GM12878 (cell line): Measurements from ENCODE around the gene CCDC71.

Source experiments
- BCL11A ChIP-seq: IDR thresholded peaks from 2 replicates; pipeline ENCODE4 v1.6.1; 2011; ENCODE audit warnings: low read depth, low read length
- EP300 ChIP-seq, 2 experiments: fragments of 150-350 bp in 1 of 2; IDR thresholded peaks; 2 replicates each; pipeline ENCODE4 v1.6.1; 2011 to 2012; ENCODE audit warnings: low read depth in 2 of 2, low read length in 2 of 2, borderline replicate concordance in 1 of 2, improper control_type of control experiment in 1 of 2, inconsistent platforms in 1 of 2; ENCODE audit not compliant: control insufficient read depth in 1 of 2
- GABPA ChIP-seq: IDR thresholded peaks from 2 replicates; pipeline ENCODE4 v1.6.1; 2014; ENCODE audit warnings: antibody characterized with exemption, low read depth, mild to moderate bottlenecking, inconsistent platforms
- NBN ChIP-seq: fragments of 450-650 bp; IDR thresholded peaks from 2 replicates; pipeline ENCODE4 v1.6.1; 2016
- NFIC ChIP-seq: IDR thresholded peaks from 2 replicates; pipeline ENCODE4 v1.6.1; 2012; ENCODE audit warnings: low read depth, mild to moderate bottlenecking, inconsistent platforms, low read length, moderate library complexity
- NFYB ChIP-seq: IDR thresholded peaks from 2 replicates; pipeline ENCODE4 v1.6.1; 2011; ENCODE audit warnings: low read depth, mild to moderate bottlenecking, low read length, improper control_type of control experiment, moderate library complexity; ENCODE audit not compliant: insufficient read depth
- NRF1 ChIP-seq: conservative IDR thresholded peaks from 2 replicates; pipeline ENCODE4 v1.6.1; 2011; ENCODE audit warnings: mild to moderate bottlenecking, low read depth, low read length, improper control_type of control experiment
- POLR2A ChIP-seq: IDR thresholded peaks from 2 replicates; pipeline ENCODE4 v1.6.1; 2011; ENCODE audit warnings: low read depth, mild to moderate bottlenecking, low read length
- RUNX3 ChIP-seq: IDR thresholded peaks from 2 replicates; pipeline ENCODE4 v1.6.1; 2012; ENCODE audit warnings: low read length, inconsistent platforms
- TF ChIP-seq, protein P1 (sequence below), 3 experiments: IDR thresholded peaks in 2 of 3; conservative IDR thresholded peaks in 1 of 3; 2 replicates each; pipeline ENCODE4 v1.5.1; 2011; ENCODE audit warnings: low read depth in 3 of 3, low read length in 3 of 3, mild to moderate bottlenecking in 3 of 3, control low read depth in 2 of 3, moderate library complexity in 2 of 3, inconsistent platforms in 1 of 3, mixed read lengths in 1 of 3; ENCODE audit not compliant: control insufficient read depth in 2 of 3, insufficient read depth in 1 of 3; ENCODE audit errors: extremely low read depth in 1 of 3
- TF ChIP-seq, protein P2 (sequence below): fragments of 450-650 bp; formaldehyde crosslinking; IDR thresholded peaks from 2 replicates; pipeline ENCODE4 v1.5.0; 2022; ENCODE audit warnings: mild to moderate bottlenecking, missing genetic modification characterization
- TF ChIP-seq, protein P3 (sequence below): fragments of 450-650 bp; IDR thresholded peaks from 2 replicates; pipeline ENCODE4 v1.6.1; 2017; ENCODE audit warnings: antibody characterized with exemption, mild to moderate bottlenecking, moderate library complexity
- TF ChIP-seq, protein P4 (sequence below): fragments of 450-650 bp; formaldehyde crosslinking; IDR thresholded peaks from 2 replicates; pipeline ENCODE4 v1.4.0; 2022; ENCODE audit warnings: mild to moderate bottlenecking, moderate library complexity
- TF ChIP-seq, protein P5 (sequence below): IDR thresholded peaks from 2 replicates; pipeline ENCODE4 v1.6.1; 2011; ENCODE audit warnings: borderline replicate concordance, low read depth, mild to moderate bottlenecking, moderate library complexity, mixed read lengths, low read length; ENCODE audit not compliant: insufficient read depth; ENCODE audit errors: extremely low read length

DNA sequence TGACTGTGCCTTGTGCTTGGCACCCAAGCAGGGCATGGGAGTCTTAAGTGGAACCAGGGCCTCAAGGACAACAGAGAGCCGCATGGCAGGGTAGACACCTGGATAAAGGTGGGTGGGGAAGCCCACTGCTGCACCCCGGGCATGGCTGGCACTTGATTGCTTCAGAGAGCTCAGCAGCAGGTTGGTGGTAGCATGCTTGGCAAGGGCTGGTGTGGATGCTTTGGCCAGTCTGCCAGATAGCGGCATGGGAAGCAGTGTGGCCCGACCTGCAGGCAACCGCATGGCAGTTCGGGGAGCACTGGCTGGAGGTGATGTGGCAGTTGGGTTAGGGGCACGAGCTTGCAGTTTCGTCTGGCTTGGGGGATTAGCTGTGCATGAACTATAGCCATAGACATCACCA, 2.5 kb downstream of the CCDC71 start:
- TF ChIP-seq NFYB (no peak), NFIC (no peak), POLR2A (no peak), NBN (no peak), GABPA (no peak), NRF1 (no peak), RUNX3 (no peak), BCL11A (no peak), EP300 (IDR thresholded peaks at IDR 0.05; ENCODE audit: borderline replicate concordance in 1 of 2, control insufficient read depth in 1 of 2, low read depth in 2 of 2, low read length in 2 of 2) (no peak)
- TF ChIP-seq, protein P1, sequence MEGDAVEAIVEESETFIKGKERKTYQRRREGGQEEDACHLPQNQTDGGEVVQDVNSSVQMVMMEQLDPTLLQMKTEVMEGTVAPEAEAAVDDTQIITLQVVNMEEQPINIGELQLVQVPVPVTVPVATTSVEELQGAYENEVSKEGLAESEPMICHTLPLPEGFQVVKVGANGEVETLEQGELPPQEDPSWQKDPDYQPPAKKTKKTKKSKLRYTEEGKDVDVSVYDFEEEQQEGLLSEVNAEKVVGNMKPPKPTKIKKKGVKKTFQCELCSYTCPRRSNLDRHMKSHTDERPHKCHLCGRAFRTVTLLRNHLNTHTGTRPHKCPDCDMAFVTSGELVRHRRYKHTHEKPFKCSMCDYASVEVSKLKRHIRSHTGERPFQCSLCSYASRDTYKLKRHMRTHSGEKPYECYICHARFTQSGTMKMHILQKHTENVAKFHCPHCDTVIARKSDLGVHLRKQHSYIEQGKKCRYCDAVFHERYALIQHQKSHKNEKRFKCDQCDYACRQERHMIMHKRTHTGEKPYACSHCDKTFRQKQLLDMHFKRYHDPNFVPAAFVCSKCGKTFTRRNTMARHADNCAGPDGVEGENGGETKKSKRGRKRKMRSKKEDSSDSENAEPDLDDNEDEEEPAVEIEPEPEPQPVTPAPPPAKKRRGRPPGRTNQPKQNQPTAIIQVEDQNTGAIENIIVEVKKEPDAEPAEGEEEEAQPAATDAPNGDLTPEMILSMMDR (IDR thresholded peaks at IDR 0.05 in 2 of 3, conservative IDR thresholded peaks at IDR 0.05 in 1 of 3; ENCODE audit: control insufficient read depth in 2 of 3, extremely low read depth in 1 of 3, insufficient read depth in 1 of 3, low read depth in 3 of 3, low read length in 3 of 3): no peak
- TF ChIP-seq, protein P2, sequence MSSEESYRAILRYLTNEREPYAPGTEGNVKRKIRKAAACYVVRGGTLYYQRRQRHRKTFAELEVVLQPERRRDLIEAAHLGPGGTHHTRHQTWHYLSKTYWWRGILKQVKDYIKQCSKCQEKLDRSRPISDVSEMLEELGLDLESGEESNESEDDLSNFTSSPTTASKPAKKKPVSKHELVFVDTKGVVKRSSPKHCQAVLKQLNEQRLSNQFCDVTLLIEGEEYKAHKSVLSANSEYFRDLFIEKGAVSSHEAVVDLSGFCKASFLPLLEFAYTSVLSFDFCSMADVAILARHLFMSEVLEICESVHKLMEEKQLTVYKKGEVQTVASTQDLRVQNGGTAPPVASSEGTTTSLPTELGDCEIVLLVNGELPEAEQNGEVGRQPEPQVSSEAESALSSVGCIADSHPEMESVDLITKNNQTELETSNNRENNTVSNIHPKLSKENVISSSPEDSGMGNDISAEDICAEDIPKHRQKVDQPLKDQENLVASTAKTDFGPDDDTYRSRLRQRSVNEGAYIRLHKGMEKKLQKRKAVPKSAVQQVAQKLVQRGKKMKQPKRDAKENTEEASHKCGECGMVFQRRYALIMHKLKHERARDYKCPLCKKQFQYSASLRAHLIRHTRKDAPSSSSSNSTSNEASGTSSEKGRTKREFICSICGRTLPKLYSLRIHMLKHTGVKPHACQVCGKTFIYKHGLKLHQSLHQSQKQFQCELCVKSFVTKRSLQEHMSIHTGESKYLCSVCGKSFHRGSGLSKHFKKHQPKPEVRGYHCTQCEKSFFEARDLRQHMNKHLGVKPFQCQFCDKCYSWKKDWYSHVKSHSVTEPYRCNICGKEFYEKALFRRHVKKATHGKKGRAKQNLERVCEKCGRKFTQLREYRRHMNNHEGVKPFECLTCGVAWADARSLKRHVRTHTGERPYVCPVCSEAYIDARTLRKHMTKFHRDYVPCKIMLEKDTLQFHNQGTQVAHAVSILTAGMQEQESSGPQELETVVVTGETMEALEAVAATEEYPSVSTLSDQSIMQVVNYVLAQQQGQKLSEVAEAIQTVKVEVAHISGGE (CRISPR knock-in tag): no peak
- TF ChIP-seq, protein P3, sequence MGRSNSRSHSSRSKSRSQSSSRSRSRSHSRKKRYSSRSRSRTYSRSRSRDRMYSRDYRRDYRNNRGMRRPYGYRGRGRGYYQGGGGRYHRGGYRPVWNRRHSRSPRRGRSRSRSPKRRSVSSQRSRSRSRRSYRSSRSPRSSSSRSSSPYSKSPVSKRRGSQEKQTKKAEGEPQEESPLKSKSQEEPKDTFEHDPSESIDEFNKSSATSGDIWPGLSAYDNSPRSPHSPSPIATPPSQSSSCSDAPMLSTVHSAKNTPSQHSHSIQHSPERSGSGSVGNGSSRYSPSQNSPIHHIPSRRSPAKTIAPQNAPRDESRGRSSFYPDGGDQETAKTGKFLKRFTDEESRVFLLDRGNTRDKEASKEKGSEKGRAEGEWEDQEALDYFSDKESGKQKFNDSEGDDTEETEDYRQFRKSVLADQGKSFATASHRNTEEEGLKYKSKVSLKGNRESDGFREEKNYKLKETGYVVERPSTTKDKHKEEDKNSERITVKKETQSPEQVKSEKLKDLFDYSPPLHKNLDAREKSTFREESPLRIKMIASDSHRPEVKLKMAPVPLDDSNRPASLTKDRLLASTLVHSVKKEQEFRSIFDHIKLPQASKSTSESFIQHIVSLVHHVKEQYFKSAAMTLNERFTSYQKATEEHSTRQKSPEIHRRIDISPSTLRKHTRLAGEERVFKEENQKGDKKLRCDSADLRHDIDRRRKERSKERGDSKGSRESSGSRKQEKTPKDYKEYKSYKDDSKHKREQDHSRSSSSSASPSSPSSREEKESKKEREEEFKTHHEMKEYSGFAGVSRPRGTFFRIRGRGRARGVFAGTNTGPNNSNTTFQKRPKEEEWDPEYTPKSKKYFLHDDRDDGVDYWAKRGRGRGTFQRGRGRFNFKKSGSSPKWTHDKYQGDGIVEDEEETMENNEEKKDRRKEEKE: no peak
- TF ChIP-seq, protein P4, sequence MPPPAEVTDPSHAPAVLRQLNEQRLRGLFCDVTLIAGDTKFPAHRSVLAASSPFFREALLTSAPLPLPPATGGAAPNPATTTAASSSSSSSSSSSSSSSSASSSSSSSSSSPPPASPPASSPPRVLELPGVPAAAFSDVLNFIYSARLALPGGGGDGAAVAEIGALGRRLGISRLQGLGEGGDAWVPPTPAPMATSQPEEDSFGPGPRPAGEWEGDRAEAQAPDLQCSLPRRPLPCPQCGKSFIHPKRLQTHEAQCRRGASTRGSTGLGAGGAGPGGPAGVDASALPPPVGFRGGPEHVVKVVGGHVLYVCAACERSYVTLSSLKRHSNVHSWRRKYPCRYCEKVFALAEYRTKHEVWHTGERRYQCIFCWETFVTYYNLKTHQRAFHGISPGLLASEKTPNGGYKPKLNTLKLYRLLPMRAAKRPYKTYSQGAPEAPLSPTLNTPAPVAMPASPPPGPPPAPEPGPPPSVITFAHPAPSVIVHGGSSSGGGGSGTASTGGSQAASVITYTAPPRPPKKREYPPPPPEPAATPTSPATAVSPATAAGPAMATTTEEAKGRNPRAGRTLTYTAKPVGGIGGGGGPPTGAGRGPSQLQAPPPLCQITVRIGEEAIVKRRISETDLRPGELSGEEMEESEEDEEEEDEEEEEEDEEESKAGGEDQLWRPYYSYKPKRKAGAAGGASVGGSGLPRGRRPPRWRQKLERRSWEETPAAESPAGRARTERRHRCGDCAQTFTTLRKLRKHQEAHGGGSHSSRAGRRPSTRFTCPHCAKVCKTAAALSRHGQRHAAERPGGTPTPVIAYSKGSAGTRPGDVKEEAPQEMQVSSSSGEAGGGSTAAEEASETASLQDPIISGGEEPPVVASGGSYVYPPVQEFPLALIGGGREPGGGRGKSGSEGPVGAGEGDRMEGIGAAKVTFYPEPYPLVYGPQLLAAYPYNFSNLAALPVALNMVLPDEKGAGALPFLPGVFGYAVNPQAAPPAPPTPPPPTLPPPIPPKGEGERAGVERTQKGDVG: no peak
- TF ChIP-seq, protein P5, sequence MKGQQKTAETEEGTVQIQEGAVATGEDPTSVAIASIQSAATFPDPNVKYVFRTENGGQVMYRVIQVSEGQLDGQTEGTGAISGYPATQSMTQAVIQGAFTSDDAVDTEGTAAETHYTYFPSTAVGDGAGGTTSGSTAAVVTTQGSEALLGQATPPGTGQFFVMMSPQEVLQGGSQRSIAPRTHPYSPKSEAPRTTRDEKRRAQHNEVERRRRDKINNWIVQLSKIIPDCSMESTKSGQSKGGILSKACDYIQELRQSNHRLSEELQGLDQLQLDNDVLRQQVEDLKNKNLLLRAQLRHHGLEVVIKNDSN: no peak
